MM.1S (cell line): ENCODE measurements around the gene STK32C.

Source experiments
- CTCF ChIP-seq: fragments of 300-600 bp; sonication (generic); IDR thresholded peaks from 2 replicates; pipeline ENCODE4 v1.5.1; 2016; ENCODE audit warnings: antibody characterized with exemption, low read length, mixed read lengths
- EZH2 ChIP-seq: fragments of 300-600 bp; sonication (generic); optimal IDR thresholded peaks from 2 replicates; pipeline ENCODE3; 2017; ENCODE audit warnings: low read depth, mild to moderate bottlenecking, antibody characterized with exemption, low read length, mixed read lengths

GRCh38 chr10:132249226-132249724, 58.5 kb downstream of the STK32C start:
- no peak for TF ChIP-seq CTCF
- no peak for TF ChIP-seq EZH2
